C4-2B (cell line): ENCODE data around the gene RNPEPL1.

Experiments used
- CTCF ChIP-seq: fragments of 450-650 bp; conservative IDR thresholded peaks from 2 replicates; pipeline ENCODE4 v1.5.1; 2017; ENCODE audit warnings: mild to moderate bottlenecking
- ZFX ChIP-seq: fragments of 450-650 bp; IDR thresholded peaks from 2 replicates; pipeline ENCODE4 v1.6.1; 2017

GRCh38 chr2:240599141-240599583 is 30.9 kb downstream of the RNPEPL1 start:
- TF ChIP-seq CTCF (no peak), ZFX (no peak)
